ENCODE measurements around the gene FMN1.

FMN1 gene

DNA sequence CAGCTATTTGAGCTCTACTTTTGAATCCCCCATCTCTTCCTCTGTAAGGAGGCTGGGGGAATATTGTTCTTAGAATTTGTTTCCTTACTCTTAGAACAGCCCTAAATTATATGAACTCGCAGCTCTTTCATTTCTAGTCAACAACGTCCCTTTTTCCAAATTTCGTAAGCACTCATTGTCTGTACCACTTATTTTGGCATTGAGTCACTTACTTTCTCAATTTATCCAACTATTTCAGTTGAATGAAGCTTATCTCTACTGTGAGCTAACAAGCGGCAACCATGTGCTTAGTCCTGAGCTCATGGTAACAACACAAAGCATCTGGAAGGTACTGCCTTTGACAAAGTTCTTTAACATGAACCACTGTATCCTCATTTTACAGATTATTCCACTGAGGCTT lies 285.6 kb downstream of the FMN1 start:
- no peak for DNase-seq

DNA sequence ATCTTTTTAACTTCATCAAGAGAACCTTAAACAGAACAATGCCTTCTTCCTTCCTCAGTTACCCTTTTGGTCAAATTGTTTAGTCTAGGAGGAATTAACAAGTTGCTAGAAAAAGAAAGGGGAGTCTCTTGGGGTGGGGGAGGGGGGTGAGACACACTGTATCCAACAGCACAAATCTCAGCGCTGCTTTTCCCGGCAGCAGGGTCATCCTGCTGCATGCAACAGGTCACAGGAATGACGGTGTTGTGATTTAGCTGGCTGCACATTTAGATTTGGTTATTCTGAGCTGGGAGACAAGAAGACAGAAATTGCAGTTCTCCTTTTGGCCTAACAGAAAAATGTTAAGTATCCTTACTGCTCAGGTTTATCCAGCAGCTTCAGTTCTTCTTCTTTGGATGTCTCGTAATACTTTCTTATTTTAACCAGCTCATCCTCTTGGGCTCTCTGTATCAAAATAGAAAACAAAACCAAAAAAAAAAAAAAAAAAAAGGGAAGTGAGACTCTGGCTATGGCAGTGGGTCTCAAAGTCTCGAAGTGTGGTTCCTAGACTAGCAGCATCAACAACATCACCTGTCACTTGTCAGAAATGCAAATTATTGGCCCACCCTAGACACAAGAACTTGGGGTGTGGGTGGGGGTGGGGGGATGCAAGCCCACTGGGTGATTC lies 286.2 kb downstream of the FMN1 start:
- no peak for DNase-seq

DNA sequence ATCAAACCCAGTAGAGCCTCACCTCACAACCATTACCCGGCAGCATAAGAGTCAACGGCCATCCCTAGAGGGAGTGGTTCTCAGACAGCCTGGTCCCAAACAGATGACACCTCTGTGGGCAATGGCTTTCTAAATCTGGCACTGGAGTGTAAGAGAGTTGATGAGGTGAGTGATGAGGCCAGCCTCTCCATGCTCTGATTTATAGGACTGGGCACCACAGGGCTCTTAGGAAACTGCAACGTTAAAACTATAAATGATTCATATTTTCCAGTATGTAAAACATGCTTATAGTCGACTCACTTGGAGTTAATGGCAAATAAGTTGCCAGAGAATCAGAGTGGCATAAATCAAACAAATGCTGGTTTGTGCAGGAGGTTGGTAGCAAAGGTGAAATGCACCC lies 289.0 kb downstream of the FMN1 start:
- no peak for DNase-seq

DNA sequence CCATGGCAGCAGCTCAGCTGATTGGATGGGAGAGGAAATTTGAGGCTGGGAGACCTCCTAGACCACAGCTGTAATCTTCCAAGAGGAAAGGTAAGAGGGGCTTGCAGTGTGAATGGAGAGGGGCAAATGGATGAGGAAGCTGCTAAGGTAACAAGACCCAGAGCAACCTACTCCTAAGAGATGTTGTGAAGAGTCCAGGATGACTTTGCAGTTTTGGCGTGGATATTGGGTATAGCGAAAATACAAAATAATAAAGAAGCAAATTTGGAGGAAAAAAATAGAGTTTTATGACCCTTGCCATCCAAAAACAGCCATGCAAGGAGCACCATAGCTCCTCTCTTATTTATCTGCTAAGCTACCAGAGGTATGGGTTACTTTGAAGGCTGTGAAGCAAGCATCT lies 290.1 kb downstream of the FMN1 start:
- no peak for DNase-seq

DNA sequence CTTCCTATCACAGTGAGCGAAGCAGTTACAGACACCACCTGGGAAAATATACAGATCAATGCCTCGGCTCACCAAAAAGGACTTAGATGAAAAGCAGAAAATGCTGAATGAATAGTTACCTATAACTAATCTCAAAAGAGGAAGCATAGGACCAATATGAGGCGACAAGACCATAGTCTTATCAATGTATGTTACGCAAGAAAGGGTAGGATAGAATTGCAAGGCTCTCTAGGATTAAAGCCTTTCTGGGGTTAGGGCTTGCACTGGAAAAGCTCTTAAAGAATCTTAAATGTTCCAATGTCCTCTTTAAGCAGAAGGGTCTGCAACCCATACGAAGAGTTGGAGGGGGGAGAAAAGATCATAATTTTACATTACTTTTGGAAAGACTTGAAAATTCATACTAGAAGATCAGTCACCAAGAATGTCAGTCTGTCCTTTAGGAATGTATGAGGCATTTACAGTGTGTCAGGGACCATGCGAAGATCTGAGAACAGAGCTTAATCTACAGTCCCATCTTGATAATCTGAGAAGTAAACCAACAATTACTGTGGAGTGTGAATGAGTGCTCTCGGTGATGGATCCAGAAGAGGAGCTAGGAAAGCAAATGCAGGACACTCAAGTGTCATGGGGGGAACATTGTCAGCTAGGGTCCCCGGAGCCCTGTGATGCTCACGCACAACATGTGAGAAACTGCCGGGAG lies 290.8 kb downstream of the FMN1 start:
- no peak for DNase-seq

DNA sequence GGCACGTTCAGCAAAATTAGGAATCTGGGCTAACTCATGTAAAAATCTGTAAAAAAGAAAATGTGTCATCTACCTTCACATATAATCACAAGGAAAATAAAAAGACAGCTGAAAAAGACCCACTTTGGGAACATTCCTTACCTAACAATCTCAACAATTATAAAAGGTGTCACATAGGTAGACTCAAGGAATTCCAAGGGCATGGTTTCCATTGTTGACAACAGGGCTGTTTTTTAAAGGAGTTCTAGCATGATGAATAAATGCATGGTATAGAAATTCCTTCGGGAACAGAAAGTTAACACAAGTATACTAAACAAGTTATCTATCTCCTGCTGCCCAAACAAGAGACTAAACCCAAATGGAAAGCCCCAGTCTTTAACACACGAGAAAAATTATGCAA lies 292.5 kb downstream of the FMN1 start:
- DNase-seq, result no peak

DNA sequence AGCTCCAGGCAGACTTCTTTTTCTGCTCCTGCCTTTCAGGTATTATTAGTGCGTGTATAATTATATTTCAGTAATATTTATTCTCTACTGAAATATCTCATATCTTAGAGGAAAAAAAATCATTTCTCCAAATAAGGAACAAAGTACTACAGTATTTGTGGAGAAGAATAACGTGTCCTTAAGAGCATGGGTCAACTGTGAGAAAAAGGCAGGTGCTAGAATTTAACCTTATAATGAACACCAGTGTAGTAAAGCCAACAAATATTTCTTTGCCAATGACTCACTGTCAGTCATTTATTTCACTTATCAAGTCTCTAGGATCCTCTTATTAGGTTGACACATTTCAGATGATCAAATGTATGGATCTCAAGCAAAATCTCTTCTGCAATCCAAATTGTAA lies 293.3 kb downstream of the FMN1 start:
- DNase-seq, result no peak

DNA sequence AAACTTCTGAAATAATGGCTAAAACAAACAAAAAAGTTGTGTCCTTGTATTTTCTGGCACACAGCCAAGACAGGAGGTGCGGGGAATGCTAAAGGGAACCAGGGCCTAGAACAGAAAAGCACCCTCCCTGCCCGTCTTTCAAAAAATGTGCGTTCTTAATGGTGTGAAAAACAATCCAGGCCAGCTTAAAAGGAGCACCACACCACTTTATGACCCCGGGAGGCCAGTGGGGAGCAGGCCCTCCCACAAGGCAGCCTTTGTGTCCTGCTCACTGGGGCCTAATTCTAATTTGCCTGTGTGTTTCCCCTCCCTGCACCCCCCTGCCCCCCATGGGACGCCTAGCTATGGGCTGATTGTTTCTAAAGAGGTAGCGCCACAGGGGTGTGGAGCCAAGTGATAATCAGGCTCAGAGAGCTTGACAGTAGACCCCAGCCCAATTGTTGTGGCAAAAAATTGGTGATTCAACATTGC lies 295.4 kb downstream of the FMN1 start:
- DNase-seq, result no peak

DNA sequence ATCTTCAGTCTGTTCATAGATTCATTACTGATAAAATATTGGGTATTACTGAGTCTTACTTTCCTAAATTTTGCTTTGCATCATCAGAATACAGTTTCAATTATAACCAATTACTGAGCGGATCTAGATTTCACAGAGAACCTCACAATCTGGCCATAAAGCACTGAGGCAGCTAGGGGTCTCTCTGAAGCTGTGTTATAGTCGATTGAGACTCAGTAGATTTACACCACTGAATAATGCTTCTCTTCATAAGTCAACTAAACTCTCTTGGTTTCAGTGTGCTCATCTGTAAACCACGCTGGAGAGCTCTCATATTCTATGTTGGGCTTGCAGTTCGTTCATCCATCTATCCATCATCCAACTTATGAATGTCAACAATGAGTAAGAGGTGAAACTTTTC lies 296.1 kb downstream of the FMN1 start:
- DNase-seq, result no peak

DNA sequence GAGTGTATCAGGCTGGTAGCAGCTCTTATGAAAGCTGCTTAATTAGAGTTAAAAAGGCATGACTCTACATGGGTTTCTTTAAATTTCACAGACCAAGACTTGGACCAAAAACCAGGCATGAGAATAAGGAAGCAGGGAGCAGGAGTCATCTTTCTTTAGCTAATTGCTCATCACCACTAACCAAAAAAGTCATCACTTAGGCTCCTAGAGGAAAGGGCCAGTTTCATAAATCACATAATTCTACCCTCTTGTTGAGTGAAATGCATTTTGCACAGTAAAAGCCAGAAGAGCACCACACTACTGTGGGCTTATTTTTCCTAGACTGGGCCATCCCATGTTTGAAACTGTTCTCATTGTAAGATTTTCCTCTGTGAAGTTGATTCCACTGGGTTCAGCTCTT lies 301.1 kb downstream of the FMN1 start:
- DNase-seq, result no peak

DNA sequence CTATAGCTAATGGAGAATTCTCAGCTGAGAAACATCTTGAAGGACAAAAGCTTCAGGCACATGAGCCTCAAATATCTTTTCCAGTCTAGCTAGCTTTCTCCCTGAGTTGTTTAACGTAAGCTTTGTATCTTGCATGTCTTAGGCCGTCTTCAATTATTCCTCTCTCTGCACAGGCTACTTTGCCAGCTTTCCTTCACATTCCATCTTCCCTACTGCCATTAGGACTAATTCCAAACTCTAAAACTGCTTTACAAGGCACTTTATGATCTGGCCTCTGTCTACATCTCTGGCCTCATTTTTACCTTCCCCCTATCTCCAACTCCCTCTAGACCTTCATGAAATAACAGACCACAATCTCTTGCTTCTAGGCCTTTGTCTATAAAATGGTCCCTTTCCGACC lies 305.3 kb downstream of the FMN1 start:
- DNase-seq, result no peak

DNA sequence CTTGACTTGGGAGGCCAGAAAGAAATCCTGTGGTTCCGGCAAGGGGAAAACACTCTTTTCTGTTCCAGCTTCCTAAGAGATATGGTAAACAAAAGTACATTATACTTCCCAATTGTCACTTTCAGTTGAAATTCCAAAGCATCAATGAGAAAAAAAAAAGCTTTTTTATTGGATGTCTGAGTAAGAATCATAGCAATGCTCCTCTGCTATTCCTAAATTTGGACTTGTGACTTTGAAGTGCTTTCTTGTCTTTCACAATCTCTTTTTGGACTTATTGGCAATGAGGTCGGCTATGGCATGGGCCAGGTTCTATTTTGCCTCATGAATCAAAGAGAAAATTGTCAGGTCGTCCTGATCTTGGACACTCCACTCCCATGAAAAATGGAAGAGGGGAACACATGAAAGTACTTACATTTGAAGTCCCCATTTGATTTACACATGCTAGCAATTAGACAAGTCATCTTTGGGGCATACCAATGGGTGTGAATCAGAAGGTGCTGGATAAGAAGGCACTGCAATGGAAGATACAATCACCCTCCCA lies 306.2 kb downstream of the FMN1 start:
- DNase-seq, result no peak

DNA sequence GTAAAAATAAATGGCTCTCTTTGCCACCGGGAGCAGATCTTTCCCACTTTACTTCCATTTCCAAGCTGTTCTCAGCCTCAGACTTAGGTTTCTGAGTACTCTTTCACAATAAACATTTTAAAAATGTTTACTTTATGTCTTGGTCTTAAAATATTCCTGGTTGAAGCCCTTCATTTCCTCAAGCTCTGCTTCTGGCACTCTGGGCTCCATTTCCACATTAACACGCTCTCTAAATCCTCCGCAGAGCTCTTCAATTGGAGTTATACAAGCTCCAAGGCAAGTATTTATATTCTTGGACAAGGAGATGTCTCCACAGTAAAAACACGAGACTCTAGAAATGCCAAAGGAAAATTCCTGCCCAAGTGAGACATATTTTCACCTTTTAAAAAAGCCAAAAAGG lies 307.4 kb downstream of the FMN1 start:
- no peak for DNase-seq

DNA sequence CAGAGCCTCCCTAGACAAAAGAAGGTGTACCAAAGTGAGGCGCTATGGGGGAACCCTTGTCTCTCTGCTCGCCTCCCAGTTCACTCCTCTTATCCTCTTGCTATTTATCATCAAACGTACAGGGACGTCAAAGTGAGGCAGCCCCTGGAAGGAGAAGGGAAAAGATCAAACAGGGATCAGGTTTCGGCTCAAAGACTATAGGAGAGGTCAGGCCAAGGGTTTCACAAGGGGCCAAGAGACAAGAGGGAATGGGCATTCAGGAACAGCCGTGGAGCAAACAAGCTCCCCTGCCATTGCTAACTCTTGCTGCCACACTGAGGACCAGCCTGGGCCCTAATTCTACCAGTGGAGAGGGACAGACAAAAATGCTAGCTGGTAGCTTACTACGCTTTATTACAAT lies 308.1 kb downstream of the FMN1 start:
- no peak for DNase-seq

DNA sequence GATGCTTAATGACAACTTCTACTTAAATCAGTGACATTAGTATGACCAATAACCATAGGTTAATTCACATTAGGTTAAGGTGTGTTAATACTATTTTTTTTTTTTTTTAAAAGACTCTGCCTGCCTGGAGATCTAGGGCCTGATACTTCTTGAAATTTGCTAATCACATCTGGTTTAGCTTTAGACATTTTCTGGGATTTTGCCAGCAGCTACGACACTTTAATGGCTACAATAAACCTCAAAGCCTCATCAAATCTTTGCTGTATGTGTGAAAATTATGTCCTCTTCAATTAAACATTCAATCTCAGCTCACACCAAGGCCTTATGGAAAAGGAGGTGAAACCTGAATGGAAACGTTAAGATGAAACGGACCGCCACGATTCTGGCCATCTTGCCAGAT lies 308.8 kb downstream of the FMN1 start:
- no peak for DNase-seq

DNA sequence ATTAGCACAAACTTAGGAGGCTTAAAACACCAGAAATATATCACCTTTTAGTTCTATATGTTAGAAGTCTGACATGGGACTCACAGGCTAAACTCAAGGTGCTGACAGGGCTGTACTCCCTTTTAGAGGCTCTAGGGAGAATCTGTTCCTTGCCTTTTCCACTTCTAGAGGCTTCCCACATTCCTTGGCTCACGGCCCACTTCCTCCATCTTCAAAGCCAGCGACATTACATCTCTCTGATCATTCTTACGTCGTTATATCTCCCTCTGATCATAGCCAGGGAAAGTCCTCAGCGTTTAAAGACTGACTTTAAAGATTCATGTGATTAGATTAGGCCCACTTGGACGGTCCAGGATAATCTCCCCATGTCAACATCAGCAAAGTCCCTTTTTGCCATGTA lies 310.4 kb downstream of the FMN1 start:
- DNase-seq, result no peak

DNA sequence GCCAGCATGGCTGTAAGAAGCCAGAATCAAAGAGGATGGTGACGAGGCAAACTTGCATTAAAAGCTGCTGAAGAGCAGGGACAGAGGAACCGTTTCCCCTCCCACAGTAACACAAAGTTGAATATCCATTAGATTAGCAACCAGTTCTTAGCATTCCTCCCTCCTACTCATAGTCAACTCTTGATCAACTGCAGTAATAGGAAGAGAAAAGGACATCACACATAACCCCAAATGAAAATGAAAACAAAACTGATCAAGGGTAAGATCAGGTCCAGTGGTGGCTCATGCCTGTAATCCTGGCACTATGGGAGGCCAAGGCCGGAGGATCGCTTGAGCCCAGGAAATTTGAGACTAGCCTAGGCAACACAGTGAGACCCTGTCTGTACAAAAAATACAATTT lies 311.6 kb downstream of the FMN1 start:
- no peak for DNase-seq

DNA sequence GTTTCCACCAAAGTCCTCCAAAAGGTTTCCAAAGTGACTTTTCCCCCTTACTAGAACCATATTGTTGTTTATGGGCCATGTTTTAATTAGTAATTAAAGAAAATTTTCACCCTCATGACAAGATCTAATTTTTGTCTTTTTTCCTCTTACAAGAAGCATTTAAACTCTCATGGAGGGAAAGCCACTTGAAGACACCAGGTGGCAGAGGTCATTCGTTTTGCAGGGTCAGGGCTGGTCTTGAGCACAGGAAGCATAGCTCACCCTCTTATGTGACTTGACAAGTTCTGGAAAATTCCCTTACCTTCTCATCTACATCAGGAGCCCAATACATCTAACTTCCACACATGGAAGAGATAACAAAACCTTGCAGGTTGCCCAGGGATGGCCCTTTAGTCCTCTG lies 313.0 kb downstream of the FMN1 start:
- DNase-seq, result no peak

DNA sequence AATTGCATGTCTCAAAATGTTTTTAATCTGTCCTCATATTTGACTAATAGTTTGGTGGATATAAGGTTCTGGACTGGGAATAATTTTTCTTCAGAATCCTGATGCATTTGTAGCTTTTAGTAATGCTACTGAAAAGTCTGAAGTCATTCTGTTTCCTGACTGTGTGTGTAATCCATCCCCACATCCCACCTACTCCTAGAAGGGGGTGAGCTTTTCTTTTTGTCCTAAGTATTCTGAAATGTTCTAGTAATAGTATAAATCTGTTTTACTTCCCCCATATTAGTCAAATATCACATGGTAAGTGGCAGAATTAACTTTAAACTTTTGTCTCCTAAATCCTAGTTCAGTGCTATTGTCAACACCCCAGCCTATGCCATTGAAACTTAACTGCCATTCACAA lies 313.9 kb downstream of the FMN1 start:
- no peak for DNase-seq

DNA sequence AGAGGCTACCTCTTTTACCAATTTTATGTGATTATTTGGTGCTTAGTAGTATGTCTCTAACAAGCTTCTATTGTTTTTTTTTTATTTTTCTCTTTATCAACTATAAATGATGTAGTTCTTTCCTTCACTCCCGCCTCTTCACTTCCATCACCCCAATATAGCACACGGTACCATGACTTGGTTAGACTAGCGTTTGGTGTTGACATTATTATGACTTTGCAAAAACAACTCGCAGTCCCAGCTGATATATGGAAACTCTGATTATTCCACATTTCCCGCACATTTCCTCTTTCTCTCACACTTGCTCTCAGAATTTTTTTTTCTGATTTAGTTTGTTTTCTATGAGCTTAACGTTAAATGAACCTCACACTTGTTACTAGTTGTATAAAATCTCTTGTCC lies 314.5 kb downstream of the FMN1 start:
- DNase-seq, result no peak

DNA sequence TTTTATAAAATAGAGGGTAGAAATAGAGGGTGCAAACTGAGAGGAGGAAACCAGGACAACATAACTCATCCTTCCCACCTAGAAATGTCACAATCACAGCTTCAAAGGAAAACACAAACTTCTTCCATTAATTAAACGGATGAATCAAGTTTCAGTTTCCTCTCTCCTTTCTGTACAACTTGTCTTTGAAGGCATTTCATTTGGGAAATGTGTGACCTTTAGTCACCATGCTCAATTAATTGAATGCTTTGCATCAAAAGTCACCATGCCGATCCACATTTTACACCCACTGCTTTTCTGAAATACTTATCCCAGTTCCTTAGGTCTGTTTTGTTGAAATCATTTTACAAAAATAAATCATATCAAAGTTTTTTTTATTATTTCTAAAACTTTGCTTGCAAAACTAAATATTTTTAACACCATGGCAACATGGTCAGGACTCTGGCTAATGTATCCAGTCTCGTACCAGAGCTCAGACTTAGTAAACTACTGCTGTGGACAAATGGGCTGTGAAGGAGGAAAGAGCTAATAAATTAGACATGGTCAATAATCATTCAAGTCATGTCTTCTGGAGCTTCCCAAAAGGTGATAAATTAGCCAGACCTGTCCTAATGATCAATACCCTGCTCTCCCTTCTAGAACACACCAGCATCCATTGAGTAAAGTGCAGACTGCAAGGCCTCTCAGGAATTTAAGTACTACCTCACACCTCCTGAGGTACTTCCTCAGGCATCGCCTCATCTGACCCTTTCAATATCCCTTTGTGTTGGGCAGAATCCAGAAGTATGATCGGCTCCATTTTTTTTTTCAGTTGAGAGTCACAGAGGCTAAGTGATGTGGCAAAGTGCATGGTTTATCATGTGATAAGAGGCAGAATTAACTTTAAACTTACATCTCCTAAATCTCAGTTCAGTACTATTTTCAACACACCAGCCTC lies 315.4 kb downstream of the FMN1 start:
- no peak for DNase-seq

DNA sequence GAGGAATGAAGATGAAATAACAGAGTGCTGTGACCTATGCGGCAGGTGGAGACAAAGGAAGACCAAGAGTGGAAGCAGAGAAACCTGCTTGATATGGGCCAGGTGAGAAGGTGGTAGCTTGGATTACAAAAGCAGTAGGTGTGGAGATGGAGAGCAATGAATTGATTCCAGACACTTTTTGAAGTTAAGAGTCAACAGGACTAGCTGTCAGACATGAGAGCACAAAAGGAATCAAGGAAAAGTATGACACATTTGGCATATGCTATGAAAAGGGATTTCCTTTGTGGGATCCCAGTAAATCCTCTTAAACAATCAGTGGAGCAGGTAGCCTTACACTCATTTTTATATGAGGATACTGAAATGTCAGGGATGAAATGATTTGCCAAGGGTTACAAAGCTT lies 316.2 kb downstream of the FMN1 start:
- DNase-seq, result no peak

DNA sequence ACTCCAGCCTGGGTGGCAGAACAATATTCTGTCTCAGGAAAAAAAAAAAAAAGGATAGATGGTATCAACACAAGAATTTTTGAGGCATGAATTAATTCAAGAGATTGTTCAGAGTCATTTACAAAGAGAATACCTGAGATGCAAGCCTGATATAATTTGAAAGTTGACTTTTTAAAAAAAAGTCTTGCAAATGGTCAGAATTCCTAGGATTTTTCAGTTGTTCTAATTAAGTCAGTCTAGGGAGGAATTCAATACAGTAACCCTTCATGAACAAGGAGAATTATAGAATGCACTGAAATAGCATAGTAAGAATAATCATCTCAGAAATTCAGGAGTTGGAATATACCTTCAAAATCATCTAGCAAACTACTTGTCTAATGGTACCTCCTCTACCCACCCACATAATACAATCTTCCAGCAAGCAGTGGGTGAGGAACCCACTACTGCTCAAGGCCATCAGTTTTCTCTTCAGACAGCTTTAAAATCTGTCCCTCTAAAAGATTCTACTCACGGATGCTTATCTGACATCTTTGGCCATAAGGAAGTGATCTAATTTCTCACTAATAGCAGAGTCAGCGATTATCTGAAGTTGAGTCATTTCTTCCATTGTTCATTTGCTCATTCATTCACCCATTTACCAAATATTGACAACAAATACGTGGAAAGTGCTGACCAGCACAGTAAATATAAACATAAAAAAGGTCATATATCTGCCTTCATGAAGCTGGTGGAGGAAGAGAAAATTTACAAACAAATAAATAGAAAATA lies 317.1 kb downstream of the FMN1 start:
- DNase-seq, result no peak
